Stimulated activated CD4-positive, alpha-beta T cell treated with anti-CD3 and anti-CD28 coated beads, Interleukin-2, amount 100 ng/mL, for 4 hours (primary cell): Measurements from ENCODE around the gene ZNF335.
"Not testable (repeated sequence)": the region's sequence is repeated elsewhere in the genome, so short reads cannot be mapped to it uniquely, and the experiment has no call there.

Experiments used
- DNase-seq: peaks from one replicate; pipeline ENCODE4 v3.0.0-alpha.2; 2020; ENCODE audit warnings: low read depth

ZNF335 gene

DNA sequence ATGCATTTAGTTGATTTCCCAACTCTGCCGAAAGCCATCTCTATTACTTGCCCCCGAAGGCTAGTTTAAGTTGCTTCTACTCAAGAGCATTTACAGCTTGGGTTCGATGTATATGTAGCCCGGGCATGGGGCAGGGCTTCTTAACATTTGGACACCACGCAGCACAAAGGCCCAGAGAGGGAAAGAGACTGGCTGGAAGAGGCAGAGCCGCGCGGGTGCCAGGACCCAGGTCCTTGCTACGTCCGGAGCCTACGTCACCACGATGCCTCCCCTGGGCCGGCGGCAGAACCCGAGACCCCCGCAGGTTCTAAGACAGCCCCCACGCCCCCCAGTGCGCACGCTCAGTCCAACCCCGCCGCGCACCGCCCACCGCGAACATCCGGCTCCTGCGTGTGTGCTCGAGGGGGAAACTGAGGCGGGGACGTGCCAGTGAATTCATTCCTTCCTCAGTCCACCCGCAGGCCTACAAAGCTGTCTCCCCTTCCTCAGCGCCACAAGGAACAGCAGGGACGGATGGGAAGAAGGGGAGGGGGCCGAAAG is 37.9 kb downstream of the ZNF335 start:
- DNase-seq = no peak

DNA sequence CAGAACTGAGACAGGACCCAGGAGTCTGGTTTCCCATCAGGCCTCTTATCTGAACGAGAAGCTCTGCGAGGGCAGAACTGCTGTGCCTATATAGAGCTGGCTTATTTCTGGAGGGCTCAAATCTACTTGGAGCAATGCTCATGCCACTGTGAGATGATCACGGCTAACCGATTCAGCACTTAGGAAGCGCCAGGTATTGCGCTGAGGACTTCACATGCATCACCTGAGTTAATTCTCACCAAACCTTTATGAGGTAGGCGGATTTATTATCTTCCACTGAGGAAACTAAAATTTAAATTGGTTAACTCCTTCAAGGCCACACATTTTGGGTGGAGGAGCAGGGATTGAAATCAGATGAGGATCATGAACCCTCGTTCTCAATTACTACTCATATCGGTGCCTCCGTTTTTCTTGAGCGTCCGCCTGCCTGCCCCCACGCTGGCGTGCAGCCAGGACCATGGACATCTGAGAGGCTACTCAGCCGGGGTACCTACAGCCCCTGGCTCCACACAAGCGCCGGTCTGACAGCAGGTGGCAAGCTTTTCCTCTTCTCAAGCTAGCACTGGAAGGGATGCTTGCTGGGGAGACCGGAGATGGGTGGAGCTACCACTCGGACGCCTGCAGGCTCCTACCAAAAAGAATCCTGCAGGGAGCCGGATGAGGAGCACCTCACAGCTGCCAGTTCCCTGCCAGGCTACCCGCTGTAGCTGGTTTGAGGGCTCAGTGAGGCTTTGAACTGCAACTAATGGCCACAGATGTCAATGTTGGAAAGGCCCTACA is 38.5 kb downstream of the ZNF335 start:
- peak; percentile 31 for DNase-seq

DNA sequence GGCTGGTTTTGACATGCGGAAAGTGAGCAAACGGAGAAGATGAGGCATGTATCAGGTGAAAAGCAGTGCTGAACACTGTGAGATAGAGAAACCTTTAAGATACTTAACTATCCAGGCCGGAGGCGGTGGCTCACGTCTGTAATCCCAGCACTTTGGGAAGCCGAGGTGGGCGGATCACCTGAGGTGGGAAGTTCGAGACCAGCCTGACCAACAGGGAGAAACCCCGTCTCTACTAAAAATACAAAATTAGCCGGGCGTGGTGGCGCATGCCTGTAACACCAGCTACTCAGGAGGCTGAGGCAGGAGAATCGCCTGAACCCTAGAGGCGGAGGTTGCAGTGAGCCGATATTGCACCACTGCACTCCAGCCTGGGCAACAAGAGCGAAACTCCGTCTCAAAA is 40.3 kb downstream of the ZNF335 start:
- not testable (repeated sequence) for DNase-seq

- no peak for DNase-seq
Measured at GRCh38 chr20:45927071-45927878, 44.7 kb downstream of the ZNF335 start.

- no peak for DNase-seq
Measured at GRCh38 chr20:45926731-45927070, 45.3 kb downstream of the ZNF335 start.

DNA sequence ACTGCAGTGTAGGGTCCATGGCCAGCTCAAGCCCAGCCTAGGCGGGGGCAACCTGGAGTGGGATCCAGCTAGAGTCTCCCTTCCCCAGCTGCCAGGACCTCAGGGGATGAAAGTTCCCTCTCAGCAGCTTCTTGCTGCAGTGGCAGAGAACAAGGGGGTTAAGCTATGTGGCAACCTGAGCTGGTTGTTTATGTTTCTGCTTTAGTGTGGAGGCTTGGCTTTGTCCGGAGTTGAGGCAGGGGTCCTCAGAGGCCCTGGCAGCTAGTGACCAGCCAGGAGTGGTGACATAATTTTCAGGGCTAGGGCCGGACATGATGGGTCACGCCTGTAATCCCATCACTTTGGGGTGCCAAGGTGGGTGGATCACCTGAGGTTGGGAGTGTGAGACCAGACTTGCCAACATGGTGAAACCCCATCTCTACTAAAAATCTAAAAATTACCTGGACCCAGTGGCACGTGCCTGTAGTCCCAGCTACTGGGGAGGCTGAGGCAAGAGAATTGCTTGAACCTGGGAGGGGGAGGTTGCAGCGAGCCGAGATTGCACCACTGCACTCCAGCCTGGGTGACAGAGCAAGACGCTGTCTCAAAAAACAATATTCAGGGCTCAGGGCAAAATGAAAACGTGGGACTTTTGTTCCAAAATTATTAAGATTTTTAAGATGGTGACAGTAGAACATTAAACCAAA is 46.0 kb downstream of the ZNF335 start:
- DNase-seq = no peak

DNA sequence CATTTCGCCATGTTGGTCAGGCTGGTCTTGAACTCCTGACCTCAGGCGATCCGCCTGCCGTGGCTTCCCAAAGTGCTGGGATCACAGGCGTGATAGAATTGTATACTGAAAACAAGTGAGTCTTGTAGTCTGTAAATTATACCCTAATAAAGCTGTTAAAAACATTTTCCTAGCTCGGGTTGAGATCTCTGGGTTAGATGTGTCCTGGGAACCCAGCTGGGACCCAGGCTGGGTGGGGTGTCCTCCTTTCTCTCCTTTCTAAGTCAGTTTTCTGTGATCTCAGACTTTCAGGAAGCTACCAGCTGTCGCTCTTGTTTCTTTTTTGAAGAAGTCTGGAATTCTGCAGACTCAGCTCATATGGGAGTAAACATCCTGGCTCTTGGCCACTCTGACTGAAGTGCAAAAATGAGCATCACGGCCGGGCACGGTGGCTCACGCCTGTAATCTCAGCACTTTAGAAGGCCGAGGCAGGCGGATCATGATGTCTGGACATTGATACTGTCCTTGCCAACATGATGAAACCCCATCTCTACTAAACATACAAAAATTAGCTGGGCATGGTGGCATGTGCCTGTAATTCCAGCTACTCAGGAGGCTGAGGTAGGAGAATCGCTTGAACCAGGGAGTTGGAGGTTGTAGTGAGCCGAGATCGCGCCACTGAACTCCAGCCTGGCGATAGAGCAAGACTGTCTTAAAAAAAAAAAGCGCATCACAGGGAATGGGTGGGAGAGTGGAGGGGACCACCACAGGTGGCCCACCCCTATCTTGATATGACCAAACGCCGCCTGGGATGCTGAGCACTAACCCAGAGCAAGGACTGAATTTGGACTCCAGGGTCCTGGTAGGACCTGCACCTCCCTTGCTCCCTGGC is 47.4 kb downstream of the ZNF335 start:
- no peak for DNase-seq

DNA sequence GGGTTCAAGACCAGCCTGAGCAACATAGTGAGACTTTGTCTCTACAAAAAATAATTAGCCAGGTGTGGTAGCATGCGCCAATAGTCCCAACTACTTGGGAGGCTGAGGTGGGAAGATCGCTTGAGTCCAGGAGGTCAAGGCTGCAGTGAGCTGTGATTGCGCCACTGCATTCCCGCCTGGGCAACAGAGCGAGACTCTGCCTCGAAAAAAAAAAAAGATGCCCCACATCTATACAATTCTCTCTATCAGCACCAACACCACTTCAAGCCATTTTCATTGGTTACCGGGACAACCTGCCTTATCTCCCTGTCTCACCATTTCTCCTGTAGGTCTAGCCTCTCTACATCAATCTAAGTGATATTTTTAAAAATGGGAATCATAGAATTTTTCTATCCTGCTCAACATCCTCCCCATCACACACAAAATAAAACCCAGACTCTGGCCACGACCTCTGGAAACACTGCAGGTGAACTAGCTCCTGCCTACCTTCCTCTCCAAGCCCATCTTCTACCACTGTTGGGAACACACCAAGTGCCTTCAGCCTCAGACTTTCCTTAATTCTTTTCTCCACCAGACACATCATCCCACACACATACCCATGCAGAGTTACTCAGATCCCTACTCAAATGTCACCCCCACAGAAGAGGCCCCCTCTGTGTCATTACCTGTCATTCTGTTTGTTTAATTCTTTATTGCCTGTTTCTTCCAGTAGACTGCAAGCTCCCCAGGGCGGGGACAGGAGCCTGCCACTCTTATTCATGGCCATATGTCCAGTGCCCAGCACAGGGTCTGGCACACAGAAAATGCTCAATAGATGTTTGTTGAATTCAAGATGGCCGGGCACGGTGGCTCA is 50.4 kb downstream of the ZNF335 start:
- no peak for DNase-seq

DNA sequence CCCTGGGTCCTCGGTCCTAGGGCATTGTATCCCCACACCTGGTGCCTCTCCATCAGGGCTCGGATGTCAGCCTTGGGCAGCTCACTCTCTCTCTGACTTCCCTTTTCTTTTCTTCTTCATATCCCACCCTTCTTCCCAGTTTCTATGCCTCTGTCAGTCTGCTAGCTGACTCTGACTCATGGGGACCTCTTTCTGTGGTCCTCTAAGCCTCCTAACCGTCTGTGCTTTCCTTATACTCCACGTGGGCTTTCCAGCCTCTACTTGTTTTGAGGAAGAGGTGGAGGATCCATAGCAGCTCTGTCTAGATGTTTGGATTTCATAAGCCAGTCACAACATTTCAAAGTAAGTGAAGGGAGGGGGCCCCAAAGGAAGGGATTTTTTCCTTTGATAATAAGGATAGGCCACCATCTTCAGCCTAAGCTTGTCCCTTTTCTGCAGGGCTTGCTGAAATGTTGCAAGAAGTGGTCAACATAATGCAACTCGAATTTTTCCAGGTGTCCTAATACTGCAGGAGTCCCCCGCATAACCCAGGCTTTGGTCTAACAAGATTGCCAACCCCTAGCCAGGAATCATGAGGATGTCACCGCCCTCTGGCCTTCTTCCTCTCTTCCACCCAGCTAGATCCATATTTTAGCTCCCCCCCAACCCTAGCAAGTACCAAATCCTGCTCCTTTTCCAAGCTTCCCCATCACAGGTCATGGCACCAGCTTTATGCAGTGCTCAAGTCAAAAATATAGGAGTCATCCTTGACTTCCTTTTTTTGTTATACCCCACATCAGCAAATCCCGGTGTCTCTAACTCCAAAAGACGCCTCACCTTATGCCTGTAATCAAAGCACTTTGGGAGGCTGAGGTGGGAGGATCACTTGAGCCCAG is 51.3 kb downstream of the ZNF335 start:
- no peak for DNase-seq

GRCh38 chr20:45919542-45920399 is 52.2 kb downstream of the ZNF335 start:
- DNase-seq = no peak

DNA sequence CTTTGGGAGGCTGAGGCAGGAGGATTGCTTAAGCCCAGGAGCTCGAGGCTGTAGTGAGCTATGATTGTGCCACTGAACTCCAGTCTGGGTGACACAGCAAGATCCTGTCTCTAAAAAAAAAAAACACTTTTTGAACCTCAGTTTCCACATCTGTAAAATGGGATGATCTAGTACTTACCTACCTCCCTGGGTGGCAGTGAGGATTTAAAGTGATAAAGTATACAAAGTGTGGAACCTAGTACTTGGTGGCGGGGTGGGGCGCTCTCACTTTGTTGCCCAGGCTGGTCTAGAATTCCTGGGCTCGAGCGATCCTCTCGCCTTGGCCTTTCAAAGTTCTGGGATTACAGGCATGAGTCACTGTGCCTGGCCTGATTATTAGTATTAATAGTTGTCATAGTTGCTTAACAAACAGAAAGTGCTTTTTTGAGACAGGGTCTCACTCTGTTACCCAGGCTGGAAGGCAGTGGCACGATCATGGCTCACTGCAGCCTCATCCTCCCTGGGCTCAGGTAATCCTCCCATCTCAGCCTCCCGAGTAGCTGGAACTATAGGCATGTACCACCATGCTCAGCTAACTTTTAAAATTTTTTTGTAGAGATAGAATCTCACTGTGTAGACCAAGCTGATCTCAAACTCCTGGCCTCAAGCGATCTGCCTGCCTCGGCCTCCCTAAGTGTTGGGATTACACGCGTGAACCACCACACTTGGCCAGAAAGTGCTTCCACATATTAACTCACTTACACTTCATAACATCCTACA is 53.0 kb downstream of the ZNF335 start:
- no peak for DNase-seq

DNA sequence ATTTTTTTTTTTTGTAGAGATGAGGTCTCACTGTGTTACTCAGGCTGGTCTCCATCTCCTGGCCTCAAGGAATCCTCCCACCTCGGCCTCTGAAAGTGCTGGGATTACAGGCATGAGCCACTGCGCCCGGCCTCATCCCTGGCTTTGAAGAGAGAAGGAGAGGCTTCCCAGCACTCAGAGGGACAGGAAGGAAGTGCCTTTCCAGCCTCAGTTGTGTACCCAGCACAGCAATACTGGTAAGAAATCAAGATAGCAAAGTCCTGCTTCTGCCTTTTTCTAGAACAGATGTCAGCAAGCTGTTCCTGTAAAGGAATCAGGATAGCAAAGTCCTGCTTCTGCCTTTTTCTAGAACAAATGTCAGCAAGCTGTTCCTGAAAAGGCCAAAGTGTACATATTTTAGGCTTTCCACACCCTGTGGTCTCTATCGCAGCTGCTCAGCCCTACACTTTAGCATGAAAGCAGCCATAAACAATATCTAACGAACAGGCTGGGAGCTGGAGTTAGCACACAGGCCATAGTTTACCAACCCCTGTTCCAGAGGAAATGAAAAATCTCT is 53.7 kb downstream of the ZNF335 start:
- no peak for DNase-seq

GRCh38 chr20:45917790-45918141 is 54.2 kb downstream of the ZNF335 start:
- DNase-seq = no peak

DNA sequence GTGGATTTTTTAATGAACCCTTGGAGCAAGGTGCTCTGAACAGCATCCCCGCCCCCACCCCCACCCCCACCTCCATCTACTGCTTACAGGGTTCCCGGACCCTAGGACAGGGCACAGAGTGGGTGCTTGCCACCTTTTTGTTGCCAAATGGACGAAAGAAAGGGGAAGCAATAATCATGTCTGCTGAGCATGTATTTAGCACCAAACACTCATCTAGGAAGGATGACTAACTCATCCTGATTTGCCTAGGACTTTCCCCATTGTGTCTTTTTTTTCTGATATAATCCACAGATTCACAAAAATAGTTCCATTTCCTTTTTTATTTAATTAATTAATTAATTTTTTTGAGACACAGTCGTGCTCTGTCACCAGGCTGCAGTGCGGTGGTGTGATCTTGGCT is 58.9 kb downstream of the ZNF335 start:
- no peak for DNase-seq

- DNase-seq = no peak
Measured at GRCh38 chr20:45912344-45912682, 59.7 kb downstream of the ZNF335 start.

DNA sequence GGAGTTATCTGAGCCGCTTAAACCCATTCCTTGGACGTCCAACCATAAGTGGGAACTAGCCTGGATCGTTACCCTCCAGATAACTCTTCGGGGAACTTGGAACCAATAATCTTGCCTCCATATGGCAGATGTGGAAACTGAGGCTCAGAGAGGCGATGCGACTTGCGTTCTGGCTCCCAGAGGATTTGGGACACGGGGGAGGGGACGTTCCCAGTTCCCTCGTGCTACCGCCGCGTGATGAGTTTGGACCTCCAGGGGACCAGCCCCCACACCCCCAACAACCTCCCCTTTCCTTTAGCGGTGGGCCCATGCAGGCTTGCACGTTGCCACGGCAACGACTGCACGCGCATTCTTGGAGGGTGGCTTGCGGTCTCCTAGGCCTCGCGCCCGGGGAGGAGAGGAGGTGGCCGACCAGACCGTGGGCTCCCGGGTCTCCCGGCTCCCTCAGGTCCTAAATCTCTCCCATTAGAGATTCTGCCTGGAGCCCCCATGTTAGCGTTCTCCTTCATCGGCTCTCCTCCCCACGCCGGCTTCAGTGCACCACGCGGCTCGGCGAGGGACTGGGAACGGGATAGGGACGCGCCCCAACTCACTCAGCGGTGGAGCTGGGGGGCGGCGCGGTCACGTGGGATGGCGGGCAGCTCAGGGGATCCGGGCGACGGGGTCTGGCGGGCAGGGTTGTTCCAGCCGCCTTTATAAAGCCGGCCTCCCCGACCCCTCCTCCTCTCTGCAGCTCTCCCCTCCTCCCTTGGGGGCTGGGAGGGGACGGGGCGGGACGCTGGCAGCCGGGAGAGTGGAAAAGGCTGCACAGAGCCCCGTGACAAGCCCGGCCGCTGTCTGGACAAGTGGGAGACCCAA is 60.3 kb downstream of the ZNF335 start, which contains the start of gene PLTP:
PLTP (minus strand) TSS at position 670 of the 858 bp plus-strand sequence. CDS start 703 bp downstream, outside the sequence.
- DNase-seq = no peak
